ENCODE data around the gene RBMS1. TPM values are rescaled to one million over a fixed set of nuclear protein-coding genes. Genes with fewer than 3 reads are reported as not detected.
"Not testable (repeated sequence)": the region's sequence is repeated elsewhere in the genome, so short reads cannot be mapped to it uniquely, and the experiment has no call there.

RBMS1 gene
- total RNA-seq, 1 experiment from 2014 or later, result 61.9 TPM

DNA sequence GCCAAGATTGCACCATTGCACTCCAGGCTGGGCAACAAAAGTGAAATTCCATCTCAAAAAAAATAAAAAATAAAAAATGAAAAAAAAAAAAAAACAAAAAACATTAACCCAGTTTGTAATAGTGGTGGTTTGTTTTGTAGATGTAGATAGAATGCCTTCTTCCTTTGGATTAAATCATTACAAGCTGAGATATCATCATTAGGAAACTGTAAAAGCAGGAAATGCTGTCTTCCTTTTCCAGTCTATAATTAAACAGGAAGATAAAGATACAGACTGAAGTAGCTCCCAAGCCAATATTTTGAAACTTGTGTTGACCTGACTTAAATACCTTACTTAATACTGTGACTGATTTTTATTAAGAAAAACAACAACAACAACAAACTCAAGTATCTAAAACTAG, 43.1 kb downstream of the RBMS1 start:
- Mint-ChIP-seq H3K9me3 (ENCODE audit: low read depth, unreplicated experiment) (no peaks in the 10 kb centered on the region), H3K4me3 (ENCODE audit: low read depth, unreplicated experiment) (no peak overlapping the region), H3K27ac (ENCODE audit: unreplicated experiment) (no peak overlapping the region), H3K4me1 (ENCODE audit: low read depth, unreplicated experiment) (no peaks in the 10 kb centered on the region), H3K27me3 (ENCODE audit: unreplicated experiment) (no peaks in the 10 kb centered on the region), H3K36me3 (ENCODE audit: insufficient read depth, unreplicated experiment) (no peaks in the 10 kb centered on the region)
- intact Hi-C loops (cut with micrococcal nuclease; ENCODE audit: unreplicated experiment), result no loop called here
- no TSS peak for BruUV-seq (replicated peaks)
- no peak for DNase-seq
- TF ChIP-seq CTCF (IDR thresholded peaks at IDR 0.05; ENCODE audit: unreplicated experiment), result no peak
- CTCF ChIA-PET, result interaction anchor here (0.7 kb wide), 3 partner anchors 69 to 146 kb away, joined by 3 to 7 read pairs (median 3); no protein-coding TSS in a partner anchor

- H3K27me3 Mint-ChIP-seq (ENCODE audit: unreplicated experiment); H3K4me3 Mint-ChIP-seq (ENCODE audit: low read depth, unreplicated experiment); intact Hi-C loops (cut with micrococcal nuclease; ENCODE audit: unreplicated experiment); H3K9me3 Mint-ChIP-seq (ENCODE audit: low read depth, unreplicated experiment); BruUV-seq (replicated peaks); H3K36me3 Mint-ChIP-seq (ENCODE audit: insufficient read depth, unreplicated experiment); H3K4me1 Mint-ChIP-seq (ENCODE audit: low read depth, unreplicated experiment); H3K27ac Mint-ChIP-seq (ENCODE audit: unreplicated experiment); DNase-seq: not testable (repeated sequence)
- CTCF ChIA-PET, result interaction anchor here (1.0 kb wide), 1 partner anchor 96 kb away, joined by 3 read pairs; no protein-coding TSS in a partner anchor
Measured at GRCh38 chr2:160448821-160449220, 44.8 kb downstream of the RBMS1 start.

DNA sequence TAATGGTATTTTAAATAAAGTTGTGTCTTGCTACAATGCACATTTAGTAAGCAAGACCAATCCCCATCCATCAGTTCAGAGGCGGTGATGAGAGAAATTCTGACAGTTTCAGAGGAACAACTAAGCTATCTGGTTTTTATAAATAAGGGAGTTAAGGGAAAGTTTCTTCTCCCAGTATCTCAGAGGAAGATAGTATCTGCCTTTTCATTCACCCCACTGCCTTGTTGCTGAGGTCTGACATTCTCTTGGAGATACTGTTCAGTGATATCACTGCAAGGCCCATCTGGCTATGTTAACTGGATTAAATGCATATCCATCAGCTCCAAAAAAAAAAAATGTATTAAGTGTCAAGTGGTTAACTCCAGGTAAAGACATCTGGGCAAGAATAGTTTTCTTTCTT, 47.9 kb downstream of the RBMS1 start:
- BruUV-seq (replicated peaks), result no TSS peak
- CTCF ChIA-PET, result no interaction called here
- H3K27ac Mint-ChIP-seq (ENCODE audit: unreplicated experiment), result no peak overlapping the region
- DNase-seq, result no peak
- no peak overlapping the region for H3K4me3 Mint-ChIP-seq (ENCODE audit: low read depth, unreplicated experiment)
- H3K36me3 Mint-ChIP-seq (ENCODE audit: insufficient read depth, unreplicated experiment), result no peaks in the 10 kb centered on the region
- H3K27me3 Mint-ChIP-seq (ENCODE audit: unreplicated experiment), result no peaks in the 10 kb centered on the region
- peaks cover 3% of the 10 kb centered on the region for H3K9me3 Mint-ChIP-seq (ENCODE audit: low read depth, unreplicated experiment)
- TF ChIP-seq CTCF (IDR thresholded peaks at IDR 0.05; ENCODE audit: unreplicated experiment), result no peak
- H3K4me1 Mint-ChIP-seq (ENCODE audit: low read depth, unreplicated experiment), result no peaks in the 10 kb centered on the region
- intact Hi-C loops (cut with micrococcal nuclease; ENCODE audit: unreplicated experiment), result no loop called here

GRCh38 chr2:160442603-160443002, 51.0 kb downstream of the RBMS1 start:
- no peak overlapping the region for H3K4me3 Mint-ChIP-seq (ENCODE audit: low read depth, unreplicated experiment)
- TF ChIP-seq CTCF (IDR thresholded peaks at IDR 0.05; ENCODE audit: unreplicated experiment), result no peak
- DNase-seq, result no peak
- no peak overlapping the region for H3K27ac Mint-ChIP-seq (ENCODE audit: unreplicated experiment)
- no peaks in the 10 kb centered on the region for H3K36me3 Mint-ChIP-seq (ENCODE audit: insufficient read depth, unreplicated experiment)
- no TSS peak for BruUV-seq (replicated peaks)
- H3K9me3 Mint-ChIP-seq (ENCODE audit: low read depth, unreplicated experiment), result peaks cover 3% of the 10 kb centered on the region
- CTCF ChIA-PET, result no interaction called here
- no peaks in the 10 kb centered on the region for H3K4me1 Mint-ChIP-seq (ENCODE audit: low read depth, unreplicated experiment)
- no peaks in the 10 kb centered on the region for H3K27me3 Mint-ChIP-seq (ENCODE audit: unreplicated experiment)
- intact Hi-C loops (cut with micrococcal nuclease; ENCODE audit: unreplicated experiment), result no loop called here

DNA sequence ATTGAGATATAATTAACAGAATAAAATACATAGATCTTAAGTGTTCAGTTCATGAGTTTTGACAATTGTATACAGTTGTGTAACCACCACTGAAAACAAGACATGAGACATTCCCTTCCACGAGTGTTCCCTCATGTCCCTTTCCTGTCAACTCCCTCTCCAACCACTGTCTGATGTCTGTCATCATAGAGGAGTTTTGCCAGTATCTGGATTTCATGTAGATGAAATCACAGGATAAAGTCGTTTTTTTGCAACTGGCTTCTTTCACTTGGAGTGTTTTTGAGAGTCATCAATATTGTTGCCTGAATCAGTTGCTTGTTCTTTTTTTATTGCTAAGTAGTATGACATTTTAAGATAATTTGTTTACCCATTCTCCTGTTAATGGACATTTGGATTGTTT, 52.7 kb downstream of the RBMS1 start:
- peaks cover 3% of the 10 kb centered on the region for H3K9me3 Mint-ChIP-seq (ENCODE audit: low read depth, unreplicated experiment)
- H3K4me3 Mint-ChIP-seq (ENCODE audit: low read depth, unreplicated experiment), result no peak overlapping the region
- DNase-seq, result no peak
- BruUV-seq (replicated peaks), result no TSS peak
- no peak overlapping the region for H3K27ac Mint-ChIP-seq (ENCODE audit: unreplicated experiment)
- intact Hi-C loops (cut with micrococcal nuclease; ENCODE audit: unreplicated experiment), result no loop called here
- no peaks in the 10 kb centered on the region for H3K36me3 Mint-ChIP-seq (ENCODE audit: insufficient read depth, unreplicated experiment)
- no peaks in the 10 kb centered on the region for H3K4me1 Mint-ChIP-seq (ENCODE audit: low read depth, unreplicated experiment)
- no peak for TF ChIP-seq CTCF (IDR thresholded peaks at IDR 0.05; ENCODE audit: unreplicated experiment)
- CTCF ChIA-PET, result no interaction called here
- no peaks in the 10 kb centered on the region for H3K27me3 Mint-ChIP-seq (ENCODE audit: unreplicated experiment)

- H3K27me3 Mint-ChIP-seq (ENCODE audit: unreplicated experiment); BruUV-seq (replicated peaks); H3K4me3 Mint-ChIP-seq (ENCODE audit: low read depth, unreplicated experiment); CTCF ChIA-PET; H3K36me3 Mint-ChIP-seq (ENCODE audit: insufficient read depth, unreplicated experiment); DNase-seq; intact Hi-C loops (cut with micrococcal nuclease; ENCODE audit: unreplicated experiment); H3K4me1 Mint-ChIP-seq (ENCODE audit: low read depth, unreplicated experiment); H3K9me3 Mint-ChIP-seq (ENCODE audit: low read depth, unreplicated experiment); H3K27ac Mint-ChIP-seq (ENCODE audit: unreplicated experiment): not testable (repeated sequence)
Measured at GRCh38 chr2:160439038-160439437, 54.6 kb downstream of the RBMS1 start.

Measured in Calu3 (cell line).